H1 (cell line): Measurements from ENCODE around the gene ECD. TPM values are rescaled to one million over a fixed set of nuclear protein-coding genes. Genes with fewer than 3 reads are reported as not detected.
A peak's percentile ranks its signal among the peaks of the same experiment; 100 is the strongest.

ENCODE experiments used
- CTCF ChIA-PET: fragments of 300-600 bp; sonication (Branson Sonifier 250); formaldehyde crosslinking; loops from one replicate; lab custom pipeline; 2021; ENCODE audit not compliant: partially characterized antibody; lab: Charles Lee
- POLR2A ChIA-PET: fragments of 300-600 bp; sonication (Branson Sonifier 250); formaldehyde crosslinking; loops from one replicate; lab custom pipeline; 2021; ENCODE audit warnings: inconsistent platforms; ENCODE audit not compliant: partially characterized antibody; lab: Charles Lee
- DNase-seq, 2 experiments: peaks; one replicate each; pipeline versions ENCODE4 v3.0.0 to v3.0.0-alpha.2; 2010 to 2022; ENCODE audit warnings: low spot score in 2 of 2, low read depth in 1 of 2, mixed read lengths in 1 of 2
- FAIRE-seq: peaks from 2 replicates; lab custom pipeline; 2011; peaks lifted over from hg19 to GRCh38; lab: Jason Lieb, UNC
- H2AFZ ChIP-seq: 2 replicates; pipeline ENCODE4 v1.8.1; 2012; ENCODE audit warnings: low read length, inconsistent platforms
- H2AK5ac ChIP-seq: 2 replicates; pipeline ENCODE4 v1.6.1; 2013; ENCODE audit warnings: low read depth, low read length
- H2BK120ac ChIP-seq: replicated peaks from 2 replicates; pipeline ENCODE3; 2013; ENCODE audit warnings: low read depth, low read length, inconsistent platforms
- H2BK12ac ChIP-seq: 2 replicates; pipeline ENCODE4 v1.6.1; 2013; ENCODE audit warnings: low read depth, low read length
- H2BK15ac ChIP-seq: 2 replicates; pipeline ENCODE4 v1.6.1; 2013; ENCODE audit warnings: low read length
- H2BK20ac ChIP-seq: 2 replicates; pipeline ENCODE4 v1.6.1; 2013; ENCODE audit warnings: low read length
- H2BK5ac ChIP-seq: 2 replicates; pipeline ENCODE4 v1.6.1; 2013; ENCODE audit warnings: low read depth, low read length
- H3K14ac ChIP-seq: 2 replicates; pipeline ENCODE4 v1.6.1; 2013; ENCODE audit warnings: inconsistent platforms; ENCODE audit not compliant: insufficient read length
- H3K18ac ChIP-seq: 2 replicates; pipeline ENCODE4 v1.6.1; 2013; ENCODE audit warnings: low read length; ENCODE audit errors: extremely low read depth
- H3K23ac ChIP-seq: 2 replicates; pipeline ENCODE4 v1.6.1; 2013; ENCODE audit warnings: inconsistent platforms; ENCODE audit not compliant: insufficient read length
- H3K23me2 ChIP-seq: 2 replicates; pipeline ENCODE4 v1.6.1; 2013; ENCODE audit warnings: low read depth, low read length
- H3K27ac ChIP-seq: 2 replicates; pipeline ENCODE4 v1.6.1; 2011; ENCODE audit warnings: low read depth, low read length, inconsistent platforms
- H3K27me3 ChIP-seq, 4 experiments: replicated peaks in 1 of 4; 1 replicate in 1 of 4; 2 replicates in 3 of 4; pipeline versions ENCODE4 v1.6.1 to v1.8.1; 2011 to 2013; ENCODE audit warnings: low read length in 3 of 4, mild to moderate bottlenecking in 3 of 4, inconsistent platforms in 2 of 4, mixed read lengths in 2 of 4, moderate library complexity in 1 of 4; ENCODE audit not compliant: control insufficient read depth in 3 of 4, insufficient read depth in 3 of 4; ENCODE audit errors: extremely low read depth in 1 of 4
- H3K36me3 ChIP-seq, 4 experiments: 2 replicates each; pipeline versions ENCODE4 v1.6.1 to v1.8.1; 2011 to 2013; ENCODE audit warnings: mild to moderate bottlenecking in 4 of 4, low read length in 3 of 4, moderate library complexity in 2 of 4, control low read depth in 1 of 4, inconsistent platforms in 1 of 4; ENCODE audit not compliant: insufficient read depth in 4 of 4, control insufficient read depth in 2 of 4
- H3K4ac ChIP-seq: replicated peaks from 2 replicates; pipeline ENCODE3; 2013; ENCODE audit warnings: low read length, low read depth, mixed read lengths, inconsistent platforms; ENCODE audit not compliant: insufficient read length
- H3K4me1 ChIP-seq, 4 experiments: replicated peaks in 1 of 4; 1 replicate in 1 of 4; 2 replicates in 3 of 4; pipeline versions ENCODE4 v1.6.1 to v1.8.1; 2011 to 2013; ENCODE audit warnings: low read length in 3 of 4, inconsistent platforms in 2 of 4, mixed read lengths in 1 of 4; ENCODE audit not compliant: insufficient read depth in 4 of 4, control insufficient read depth in 3 of 4
- H3K4me2 ChIP-seq, 2 experiments: 2 replicates each; pipeline versions ENCODE4 v1.6.1 to v1.8.1; 2011 to 2013; ENCODE audit warnings: low read depth in 2 of 2, low read length in 2 of 2, control low read depth in 1 of 2, inconsistent platforms in 1 of 2, mild to moderate bottlenecking in 1 of 2; ENCODE audit not compliant: insufficient read depth in 1 of 2
- H3K4me3 ChIP-seq, 4 experiments: fragments of 200-600, 300-600 bp in 1 of 4; sonication (generic), shearing (Covaris generic), sonication (Bioruptor Twin) in 1 of 4; 2 replicates each; pipeline versions ENCODE4 v1.5.1 to v1.8.1; 2011 to 2016; ENCODE audit warnings: low read length in 4 of 4, low read depth in 3 of 4, control low read depth in 2 of 4, inconsistent platforms in 2 of 4, mild to moderate bottlenecking in 2 of 4, mixed read lengths in 1 of 4, moderate library complexity in 1 of 4; ENCODE audit not compliant: insufficient read depth in 2 of 4; ENCODE audit errors: extremely low read depth in 1 of 4
- H3K56ac ChIP-seq: replicated peaks from 2 replicates; pipeline ENCODE3; 2013; ENCODE audit warnings: low read depth, mild to moderate bottlenecking, mixed read lengths, low read length, inconsistent platforms; ENCODE audit not compliant: insufficient read length
- H3K79me1 ChIP-seq: 2 replicates; pipeline ENCODE4 v1.6.1; 2013; ENCODE audit warnings: low read depth, low read length, control low read depth
- H3K79me2 ChIP-seq, 2 experiments: 2 replicates each; pipeline versions ENCODE4 v1.6.1 to v1.8.1; 2012 to 2013; ENCODE audit warnings: low read length in 2 of 2, mild to moderate bottlenecking in 2 of 2, inconsistent platforms in 1 of 2; ENCODE audit not compliant: insufficient read depth in 2 of 2, control insufficient read depth in 1 of 2
- H3K9ac ChIP-seq, 4 experiments: replicated peaks in 1 of 4; 1 replicate in 1 of 4; 2 replicates in 3 of 4; pipeline versions ENCODE4 v1.6.1 to v1.8.1; 2011 to 2013; ENCODE audit warnings: low read depth in 3 of 4, low read length in 3 of 4, control low read depth in 2 of 4, mild to moderate bottlenecking in 2 of 4, moderate library complexity in 2 of 4, inconsistent platforms in 1 of 4; ENCODE audit errors: extremely low read depth in 1 of 4
- H3K9me3 ChIP-seq, 2 experiments: 2 replicates each; pipeline versions ENCODE4 v1.6.1 to v1.8.1; 2012 to 2013; ENCODE audit warnings: mild to moderate bottlenecking in 2 of 2, moderate library complexity in 2 of 2, control low read depth in 1 of 2, inconsistent platforms in 1 of 2, low read depth in 1 of 2, low read length in 1 of 2, mixed read lengths in 1 of 2; ENCODE audit not compliant: insufficient read depth in 2 of 2
- H4K20me1 ChIP-seq, 2 experiments: replicated peaks in 1 of 2; 2 replicates each; pipeline versions ENCODE3 to v1.8.1; 2011 to 2013; ENCODE audit warnings: inconsistent platforms in 2 of 2, low read length in 2 of 2, mild to moderate bottlenecking in 1 of 2; ENCODE audit not compliant: insufficient read depth in 2 of 2, control insufficient read depth in 1 of 2
- H4K5ac ChIP-seq: 2 replicates; pipeline ENCODE4 v1.6.1; 2013; ENCODE audit warnings: low read length, low read depth, mixed read lengths, inconsistent platforms; ENCODE audit not compliant: insufficient read length
- H4K8ac ChIP-seq: 2 replicates; pipeline ENCODE4 v1.8.0; 2013; ENCODE audit warnings: mild to moderate bottlenecking, moderate library complexity, low read length, inconsistent platforms; ENCODE audit not compliant: insufficient read depth; ENCODE audit errors: extremely low read depth
- H4K91ac ChIP-seq: replicated peaks from 2 replicates; pipeline ENCODE3; 2013; ENCODE audit warnings: low read length, mixed read lengths, inconsistent platforms; ENCODE audit not compliant: insufficient read length
- ASH2L ChIP-seq: fragments of 200-600, 300-600 bp; sonication (generic); IDR thresholded peaks from one replicate; pipeline ENCODE4 v1.7.1; 2017; ENCODE audit warnings: low read length
- HDAC2 ChIP-seq, 2 experiments: fragments of 300-600 bp in 1 of 2; sonication (generic) in 1 of 2; IDR thresholded peaks; 2 replicates each; pipeline ENCODE4 v1.6.1; 2011 to 2012; ENCODE audit warnings: low read depth in 2 of 2, low read length in 2 of 2, mild to moderate bottlenecking in 2 of 2, moderate library complexity in 2 of 2, borderline replicate concordance in 1 of 2, inconsistent platforms in 1 of 2
- JUN ChIP-seq: IDR thresholded peaks from 2 replicates; pipeline ENCODE4 v1.6.1; 2011; ENCODE audit warnings: low read depth, mild to moderate bottlenecking, improper control_type of control experiment, low read length
- RFX5 ChIP-seq: IDR thresholded peaks from 2 replicates; pipeline ENCODE4 v1.6.1; 2011; ENCODE audit warnings: low read depth, low read length, improper control_type of control experiment, borderline replicate concordance
- WGBS, 2 experiments: shearing (Covaris generic) in 1 of 2; methylation state at CpG; one replicate each; pipeline versions ENCODE4 v1.1.6 to v1.1.7; 2013 to 2015; ENCODE audit warnings: low lambda C conversion rate in 2 of 2, mixed read lengths in 2 of 2, inconsistent platforms in 1 of 2, low coverage in 1 of 2, missing lambda C conversion rate in 1 of 2; ENCODE audit not compliant: insufficient replicate concordance in 2 of 2, insufficient coverage in 1 of 2, insufficient read length in 1 of 2; ENCODE audit errors: extremely low coverage in 1 of 2, missing lambda C conversion rate in 1 of 2; 5-methylcytosine and 5-hydroxymethylcytosine counted together
- long read RNA-seq, 2 experiments: library from RNA in 1 of 2; library from capped mRNA in 1 of 2; stranded (forward); transcript quantifications; one replicate each; pipeline ENCODE4 v2.0.0, GENCODE V29; 2021; ENCODE audit warnings: inconsistent platforms in 1 of 2
- polyA minus RNA-seq, 3 experiments: library from RNA; depleted of rRNA, polyadenylated mRNA; stranded (reverse); fragments of >200 nt; gene quantifications; 1 replicate in 2 of 3; 2 replicates in 1 of 3; pipeline ENCODE4 v1.2.3, GENCODE V29; 2011
- polyA plus RNA-seq, 7 experiments: library from polyadenylated mRNA; depleted of rRNA in 3 of 7; stranded (reverse) in 5 of 7; unstranded in 2 of 7; fragments of >200 nt in 5 of 7; fragments of 200-250 nt in 2 of 7; gene quantifications; 1 replicate in 5 of 7; 2 replicates in 1 of 7; 4 replicates in 1 of 7; pipeline versions ENCODE4 v1.2.1 to v1.2.3, GENCODE V29; 2011 to 2013; ENCODE audit warnings: missing spikeins in 2 of 7, mixed read lengths in 2 of 7
- total RNA-seq: library from RNA; stranded (reverse); fragmentation: NEBNext Ultra II Directional; extraction: Animal tissue kit (Norgen Biotek cat#: 25700); gene quantifications from 2 replicates; pipeline ENCODE4 v1.2.1, GENCODE V29; 2021
- TF ChIP-seq, protein P1 (sequence below), 3 experiments: IDR thresholded peaks; 1 replicate in 2 of 3; 2 replicates in 1 of 3; pipeline versions ENCODE4 v1.5.1 to v1.6.1; 2011; ENCODE audit warnings: low read length in 3 of 3, mild to moderate bottlenecking in 3 of 3, inconsistent platforms in 2 of 3, low read depth in 1 of 3, moderate library complexity in 1 of 3; ENCODE audit not compliant: insufficient read depth in 1 of 3; ENCODE audit errors: control extremely low read depth in 1 of 3

Gene ECD
- total RNA-seq (38.0 and 43.6 TPM in 2 replicates), polyA plus RNA-seq (2011; rRNA removed) (19.4 and 27.1 TPM in 2 replicates), polyA minus RNA-seq (2011; rRNA and poly(A)+ RNA removed) (37.6 and 47.2 TPM in 2 replicates)
- polyA plus RNA-seq (2011; cell fraction: cytosol; rRNA removed): 29.6 TPM
- 25.8 TPM for polyA plus RNA-seq (2011; cell fraction: nucleus; rRNA removed)
- 27.4 to 42.0 TPM (median 30.5 TPM) in 4 replicates for polyA plus RNA-seq (2012, experiment 1 of 2)
- polyA plus RNA-seq (2012, experiment 2 of 2): 2.7 TPM
- polyA plus RNA-seq (2013, experiment 1 of 2): 28.8 TPM
- 27.3 TPM for polyA plus RNA-seq (2013, experiment 2 of 2)
- 19.6 TPM for polyA minus RNA-seq (2011; cell fraction: cytosol; rRNA and poly(A)+ RNA removed)
- 29.7 TPM for polyA minus RNA-seq (2011; cell fraction: nucleus; rRNA and poly(A)+ RNA removed)
- long read RNA-seq, experiment 1, transcript ECD-201 (14 exons, 3,069 nt): major isoform, 19 of 39 reads
- long read RNA-seq, experiment 1, partial matches to known transcripts: 12 of 39 reads
- long read RNA-seq, experiment 1, other reads (novel, unspliced or antisense): 8 of 39 reads
- long read RNA-seq, experiment 2, transcript ECD-201 (14 exons, 3,069 nt): major isoform, 32 of 52 reads
- long read RNA-seq, experiment 2, partial matches to known transcripts: 12 of 52 reads
- long read RNA-seq, experiment 2, other reads (novel, unspliced or antisense): 7 of 52 reads

DNA sequence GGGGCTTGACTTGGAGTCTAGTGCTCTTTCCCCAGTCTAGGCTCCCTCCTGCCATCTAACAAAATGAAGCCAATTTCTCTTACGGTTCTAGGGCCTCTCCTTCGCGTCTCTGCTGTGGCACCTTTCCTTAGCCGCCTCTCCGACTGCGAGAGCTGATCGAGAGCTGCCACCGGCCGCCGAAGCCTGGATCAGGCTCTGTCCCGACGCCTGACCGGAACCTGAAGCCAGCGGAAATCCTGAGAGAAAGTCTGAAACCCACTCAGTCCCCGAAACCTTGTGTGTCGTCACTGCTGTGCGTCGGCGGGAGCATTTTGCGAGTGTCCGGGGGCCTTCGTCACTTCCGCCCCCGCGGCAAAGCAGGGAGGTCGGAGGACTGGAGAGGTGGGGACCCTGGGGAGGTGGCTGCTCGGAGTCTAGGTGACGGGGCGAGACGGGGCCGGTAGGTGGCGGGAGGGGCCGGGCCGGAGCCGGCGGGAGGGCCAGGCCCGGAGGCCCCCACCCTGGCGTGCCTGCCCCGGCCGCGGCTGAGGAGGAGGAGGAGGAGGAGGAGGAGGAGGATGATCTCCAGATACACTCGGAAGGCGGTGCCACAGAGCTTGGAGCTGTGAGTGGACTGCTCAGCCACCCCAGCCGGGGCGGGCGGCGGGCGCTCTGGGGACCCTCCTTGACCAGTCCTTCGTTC, at the start of gene ECD, which contains the start of gene FAM149B1:
TSS of gene ECD (minus strand) at position 226 of the 682 bp plus-strand sequence. CDS start 4,071 bp downstream, outside the sequence.
TSS of gene FAM149B1 (plus strand) at position 337 of the 682 bp plus-strand sequence. CDS start at position 558, 221 bp downstream.
- 2% methylated on average over 36 of the region's 49 CpGs; no CpG with 5 or more reads in 1 of the 2 experiments for WGBS, 2 experiments
- peak within 1 kb of the TSS; percentile 68; the same call in 1 of the 2 replicates for H2AFZ ChIP-seq
- peak within 1 kb of the TSS; percentile 98; the same call in 1 of the 2 replicates for H4K8ac ChIP-seq
- H3K9ac ChIP-seq: peak within 1 kb of the TSS; percentile 68 to 94 (median 92)
- H3K27ac ChIP-seq: peak within 1 kb of the TSS; percentile 85
- no peak within 1 kb of the TSS for H3K18ac ChIP-seq
- H2BK20ac ChIP-seq: no peak within 1 kb of the TSS
- CTCF ChIA-PET: interaction anchor here (0.6 to 3.3 kb wide), 4 partner anchors 9 to 40 kb away, joined by 3 to 11 read pairs (median 4); no protein-coding TSS in a partner anchor
- peak within 1 kb of the TSS; percentile 88 to 99 (median 94) for H3K4me3 ChIP-seq
- H3K14ac ChIP-seq: no peak within 1 kb of the TSS
- no peaks in the 10 kb centered on the region; a peak in 2 of 7 replicates for H3K4me1 ChIP-seq
- no peaks in the 10 kb centered on the region; the same call in 1 of the 2 replicates for H3K23me2 ChIP-seq
- POLR2A ChIA-PET: interaction anchor here (1.0 to 2.3 kb wide), 7 partner anchors 9 to 79 kb away, joined by 3 to 10 read pairs (median 3); partner anchors contain the start of genes DNAJC9, NUDT13 and P4HA1
- H2BK120ac ChIP-seq: no peak within 1 kb of the TSS
- DNase-seq: peak; percentile 79 to 97
- peaks cover 5 to 48% of the 10 kb centered on the region in 2 experiments for H3K79me2 ChIP-seq
- H3K27me3 ChIP-seq: no peaks in the 10 kb centered on the region
- no peak within 1 kb of the TSS for H2AK5ac ChIP-seq
- H3K4me2 ChIP-seq: peak within 1 kb of the TSS; percentile 70 to 77
- peak within 1 kb of the TSS; percentile 63 for H4K5ac ChIP-seq
- H3K56ac ChIP-seq: peak within 1 kb of the TSS; percentile 56
- H2BK5ac ChIP-seq: peak within 1 kb of the TSS; percentile 76
- H3K9me3 ChIP-seq: no peaks in the 10 kb centered on the region; a peak in 1 of 4 replicates
- peaks cover 0 to 2% of the 10 kb centered on the region in 2 experiments for H4K20me1 ChIP-seq
- peak; percentile 48 for FAIRE-seq
- no peak within 1 kb of the TSS for H2BK12ac ChIP-seq
- H3K36me3 ChIP-seq: peaks cover 0 to 9% (median 6%) of the 10 kb centered on the region in 4 experiments; a peak in 6 of 8 replicates
- no peak within 1 kb of the TSS for H2BK15ac ChIP-seq
- H3K79me1 ChIP-seq: peaks cover 3% of the 10 kb centered on the region; the same call in 1 of the 2 replicates
- H4K91ac ChIP-seq: no peak within 1 kb of the TSS
- H3K4ac ChIP-seq: no peak within 1 kb of the TSS
- no peak within 1 kb of the TSS for H3K23ac ChIP-seq
- TF ChIP-seq ASH2L (peak; percentile 94), RFX5 (no peak), JUN (no peak), HDAC2 (IDR thresholded peaks at IDR 0.05; ENCODE audit: borderline replicate concordance in 1 of 2, low read depth in 2 of 2, low read length in 2 of 2) (peak in 1 of 2 experiments; percentile 88; a peak in 1 of 4 replicates)
- TF ChIP-seq, protein P1, sequence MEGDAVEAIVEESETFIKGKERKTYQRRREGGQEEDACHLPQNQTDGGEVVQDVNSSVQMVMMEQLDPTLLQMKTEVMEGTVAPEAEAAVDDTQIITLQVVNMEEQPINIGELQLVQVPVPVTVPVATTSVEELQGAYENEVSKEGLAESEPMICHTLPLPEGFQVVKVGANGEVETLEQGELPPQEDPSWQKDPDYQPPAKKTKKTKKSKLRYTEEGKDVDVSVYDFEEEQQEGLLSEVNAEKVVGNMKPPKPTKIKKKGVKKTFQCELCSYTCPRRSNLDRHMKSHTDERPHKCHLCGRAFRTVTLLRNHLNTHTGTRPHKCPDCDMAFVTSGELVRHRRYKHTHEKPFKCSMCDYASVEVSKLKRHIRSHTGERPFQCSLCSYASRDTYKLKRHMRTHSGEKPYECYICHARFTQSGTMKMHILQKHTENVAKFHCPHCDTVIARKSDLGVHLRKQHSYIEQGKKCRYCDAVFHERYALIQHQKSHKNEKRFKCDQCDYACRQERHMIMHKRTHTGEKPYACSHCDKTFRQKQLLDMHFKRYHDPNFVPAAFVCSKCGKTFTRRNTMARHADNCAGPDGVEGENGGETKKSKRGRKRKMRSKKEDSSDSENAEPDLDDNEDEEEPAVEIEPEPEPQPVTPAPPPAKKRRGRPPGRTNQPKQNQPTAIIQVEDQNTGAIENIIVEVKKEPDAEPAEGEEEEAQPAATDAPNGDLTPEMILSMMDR (IDR thresholded peaks at IDR 0.05; ENCODE audit: control extremely low read depth in 1 of 3, insufficient read depth in 1 of 3, low read depth in 1 of 3, low read length in 3 of 3): peak in 1 of 3 experiments; percentile 7; a peak in 1 of 4 replicates
